Mesenchymal stem cell (in vitro differentiated cells and primary cell): ENCODE data around the gene ARPC4.
A peak's percentile ranks its signal among the peaks of the same experiment; 100 is the strongest.

Source experiments
- DNase-seq: peaks from one replicate; pipeline ENCODE4 v3.0.0-alpha.2; 2013
- H2AFZ ChIP-seq: one replicate; pipeline ENCODE4 v1.6.1; 2013; ENCODE audit warnings: low read depth, mild to moderate bottlenecking, control low read depth, inconsistent platforms, low read length, moderate library complexity
- H2AK5ac ChIP-seq: 2 replicates; pipeline ENCODE4 v1.6.1; 2013; ENCODE audit warnings: low read length, moderate library complexity, mild to moderate bottlenecking, inconsistent platforms; ENCODE audit not compliant: severe bottlenecking
- H2BK120ac ChIP-seq: one replicate; pipeline ENCODE4 v1.6.1; 2013; ENCODE audit warnings: low read depth, mild to moderate bottlenecking, inconsistent platforms, low read length, moderate library complexity
- H2BK12ac ChIP-seq, 2 experiments: one replicate each; pipeline ENCODE4 v1.6.1; 2013; ENCODE audit warnings: inconsistent platforms in 2 of 2, low read length in 2 of 2, mild to moderate bottlenecking in 2 of 2, moderate library complexity in 2 of 2, control low read depth in 1 of 2
- H2BK15ac ChIP-seq: one replicate; pipeline ENCODE4 v1.6.1; 2013; ENCODE audit warnings: mild to moderate bottlenecking, low read depth, inconsistent platforms; ENCODE audit not compliant: poor library complexity, severe bottlenecking
- H2BK5ac ChIP-seq: 2 replicates; pipeline ENCODE4 v1.6.1; 2013; ENCODE audit warnings: low read depth, mild to moderate bottlenecking, low read length, control low read depth, inconsistent platforms; ENCODE audit not compliant: poor library complexity, severe bottlenecking
- H3K14ac ChIP-seq, 2 experiments: one replicate each; pipeline ENCODE4 v1.6.1; 2013; ENCODE audit warnings: inconsistent platforms in 2 of 2, low read length in 2 of 2, control low read depth in 1 of 2, mild to moderate bottlenecking in 1 of 2, moderate library complexity in 1 of 2
- H3K18ac ChIP-seq, 2 experiments: one replicate each; pipeline ENCODE4 v1.6.1; 2013; ENCODE audit warnings: inconsistent platforms in 2 of 2, low read length in 2 of 2, control low read depth in 1 of 2, low read depth in 1 of 2, mild to moderate bottlenecking in 1 of 2
- H3K23ac ChIP-seq, 2 experiments: one replicate each; pipeline ENCODE4 v1.6.1; 2013; ENCODE audit warnings: inconsistent platforms in 2 of 2, low read length in 2 of 2, mild to moderate bottlenecking in 2 of 2, moderate library complexity in 2 of 2, control low read depth in 1 of 2
- H3K27ac ChIP-seq: 2 replicates; pipeline ENCODE4 v1.5.1; 2013; ENCODE audit warnings: mild to moderate bottlenecking, moderate library complexity, low read length, control low read depth, inconsistent platforms; ENCODE audit not compliant: poor library complexity, severe bottlenecking
- H3K27me3 ChIP-seq, 2 experiments: 2 replicates each; pipeline versions ENCODE4 v1.6.1 to v1.7.0; 2013; ENCODE audit warnings: low read length in 2 of 2, mild to moderate bottlenecking in 2 of 2, moderate library complexity in 2 of 2, control low read depth in 1 of 2, inconsistent platforms in 1 of 2; ENCODE audit not compliant: control insufficient read depth in 1 of 2, insufficient read depth in 1 of 2
- H3K36me3 ChIP-seq, 2 experiments: 2 replicates each; pipeline versions ENCODE4 v1.6.1 to v1.7.0; 2013; ENCODE audit warnings: low read length in 2 of 2, control low read depth in 1 of 2, inconsistent platforms in 1 of 2, low read depth in 1 of 2, mild to moderate bottlenecking in 1 of 2; ENCODE audit not compliant: insufficient read depth in 2 of 2, control insufficient read depth in 1 of 2
- H3K4ac ChIP-seq, 2 experiments: one replicate each; pipeline ENCODE4 v1.6.1; 2013; ENCODE audit warnings: inconsistent platforms in 2 of 2, low read length in 2 of 2, mild to moderate bottlenecking in 2 of 2, moderate library complexity in 2 of 2, control low read depth in 1 of 2, low read depth in 1 of 2
- H3K4me1 ChIP-seq: 2 replicates; pipeline ENCODE4 v1.6.1; 2013; ENCODE audit warnings: low read depth, low read length, control low read depth; ENCODE audit not compliant: control insufficient read depth, insufficient read depth
- H3K4me2 ChIP-seq: 2 replicates; pipeline ENCODE4 v1.6.1; 2013; ENCODE audit warnings: low read length, mild to moderate bottlenecking, inconsistent platforms; ENCODE audit not compliant: poor library complexity, severe bottlenecking
- H3K4me3 ChIP-seq, 2 experiments: 2 replicates each; pipeline versions ENCODE4 v1.5.1 to v1.7.0; 2013; ENCODE audit warnings: low read length in 2 of 2, mild to moderate bottlenecking in 2 of 2, control low read depth in 1 of 2, low read depth in 1 of 2; ENCODE audit not compliant: insufficient read depth in 1 of 2
- H3K79me1 ChIP-seq: replicated peaks from 2 replicates; pipeline ENCODE4 v1.6.1; 2013; ENCODE audit warnings: mild to moderate bottlenecking, control low read depth, low read length, inconsistent platforms; ENCODE audit not compliant: poor library complexity, severe bottlenecking
- H3K9ac ChIP-seq: 2 replicates; pipeline ENCODE4 v1.7.0; 2013; ENCODE audit warnings: mild to moderate bottlenecking, low read length, moderate library complexity
- H3K9me3 ChIP-seq: 2 replicates; pipeline ENCODE4 v1.7.0; 2013; ENCODE audit warnings: mild to moderate bottlenecking, low read length; ENCODE audit not compliant: control insufficient read depth
- H4K8ac ChIP-seq: one replicate; pipeline ENCODE4 v1.6.1; 2013; ENCODE audit warnings: inconsistent platforms, mild to moderate bottlenecking, low read length, moderate library complexity
- H4K91ac ChIP-seq: one replicate; pipeline ENCODE4 v1.6.1; 2013; ENCODE audit warnings: mild to moderate bottlenecking, low read length, inconsistent platforms
- WGBS: methylation state at CpG from one replicate; pipeline ENCODE4 v1.1.7; 2013; ENCODE audit warnings: mixed read lengths; 5-methylcytosine and 5-hydroxymethylcytosine counted together

The ARPC4 gene

DNA sequence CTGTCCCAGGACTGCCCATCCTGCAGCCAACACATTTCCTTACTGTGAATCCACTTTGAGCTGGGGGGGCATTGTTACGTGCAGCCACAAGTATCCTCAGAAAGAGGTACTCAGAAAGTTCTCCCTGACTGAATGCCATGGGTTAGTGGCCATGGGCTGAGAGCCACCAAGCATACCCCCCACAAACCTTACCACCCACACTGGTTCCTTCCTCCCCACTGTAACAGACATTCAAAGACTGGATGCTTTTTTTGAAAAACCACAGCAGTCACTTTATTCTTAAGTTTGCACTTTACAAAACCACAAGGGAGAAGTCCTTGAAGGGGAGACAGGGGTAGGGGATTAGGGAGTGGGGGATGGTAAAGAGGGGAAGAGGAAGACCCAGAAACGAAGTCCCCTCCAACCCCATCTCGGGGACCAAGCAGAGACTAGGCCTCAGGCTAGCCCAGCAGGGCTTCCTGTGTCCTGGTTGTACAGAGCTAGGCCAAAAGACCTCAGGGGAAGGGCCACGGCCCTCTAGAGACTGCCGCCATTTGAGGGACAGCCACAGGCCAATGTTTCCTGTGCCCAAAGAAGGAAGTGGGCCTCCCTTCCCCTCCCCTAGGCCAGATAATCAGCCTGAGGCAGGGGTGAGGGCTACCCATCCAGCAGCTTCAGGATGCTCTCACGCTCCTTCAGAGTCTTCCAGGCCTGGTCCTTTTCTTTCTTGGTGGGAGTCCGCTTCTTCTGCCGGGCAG, 13.0 kb upstream of the ARPC4 start:
- Histone ChIP-seq H2BK15ac (no peak overlapping the region), H3K9ac (no peak overlapping the region), H3K27ac (no peak overlapping the region), H3K4me2 (no peak overlapping the region), H3K9me3 (no peaks in the 10 kb centered on the region), H2BK5ac (no peak overlapping the region), H3K36me3 (peaks cover 33 to 49% of the 10 kb centered on the region in 2 experiments), H2AFZ (no peak overlapping the region), H3K18ac (no peak overlapping the region), H3K4me3 (peak overlapping the region in 1 of 2 experiments; percentile 8), H3K4ac (no peak overlapping the region), H4K91ac (no peak overlapping the region), H2BK12ac (no peak overlapping the region), H3K23ac (no peak overlapping the region), H2AK5ac (no peak overlapping the region), H3K4me1 (peaks cover 2% of the 10 kb centered on the region), H2BK120ac (no peak overlapping the region), H3K79me1 (peaks cover 4% of the 10 kb centered on the region), H3K27me3 (no peaks in the 10 kb centered on the region), H4K8ac (no peak overlapping the region), H3K14ac (no peak overlapping the region)
- WGBS: 98% methylated on average over 7 of the region's 8 CpGs
- DNase-seq: no peak

DNA sequence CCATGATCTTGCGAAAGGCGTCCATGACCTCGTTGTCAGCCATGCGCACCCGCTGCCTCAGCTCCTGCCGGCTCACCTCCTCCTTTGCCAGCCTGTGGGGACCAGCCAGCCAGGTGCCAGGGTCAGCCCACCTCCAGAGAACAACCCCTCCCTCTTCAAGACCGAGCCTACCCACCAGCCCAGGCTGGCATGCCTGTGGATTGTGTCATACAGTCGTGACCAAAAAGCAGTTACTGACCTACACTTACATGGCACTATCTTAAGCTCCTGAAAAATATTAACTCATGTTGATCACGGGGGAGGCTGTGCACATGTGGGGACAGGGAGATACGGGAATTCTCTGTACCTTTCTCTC, 12.4 kb upstream of the ARPC4 start:
- H3K79me1 ChIP-seq: peaks cover 6% of the 10 kb centered on the region
- H3K27me3 ChIP-seq: no peaks in the 10 kb centered on the region
- H3K4me2 ChIP-seq: no peak overlapping the region
- WGBS: 97% methylated on average over 9 of the region's 10 CpGs
- H2BK15ac ChIP-seq: no peak overlapping the region
- H2AFZ ChIP-seq: no peak overlapping the region
- H3K27ac ChIP-seq: no peak overlapping the region
- H3K9me3 ChIP-seq: no peaks in the 10 kb centered on the region
- no peak overlapping the region for H4K91ac ChIP-seq
- H3K9ac ChIP-seq: no peak overlapping the region
- no peak overlapping the region for H2BK5ac ChIP-seq
- H3K14ac ChIP-seq: no peak overlapping the region
- H3K4me3 ChIP-seq: peak overlapping the region in 1 of 2 experiments; percentile 8
- H4K8ac ChIP-seq: no peak overlapping the region
- H3K4me1 ChIP-seq: peaks cover 2% of the 10 kb centered on the region
- H3K18ac ChIP-seq: no peak overlapping the region
- no peak overlapping the region for H2AK5ac ChIP-seq
- no peak overlapping the region for H3K23ac ChIP-seq
- no peak overlapping the region for H2BK120ac ChIP-seq
- H3K4ac ChIP-seq: no peak overlapping the region
- H2BK12ac ChIP-seq: no peak overlapping the region
- no peak for DNase-seq
- H3K36me3 ChIP-seq: peaks cover 37 to 54% of the 10 kb centered on the region in 2 experiments

DNA sequence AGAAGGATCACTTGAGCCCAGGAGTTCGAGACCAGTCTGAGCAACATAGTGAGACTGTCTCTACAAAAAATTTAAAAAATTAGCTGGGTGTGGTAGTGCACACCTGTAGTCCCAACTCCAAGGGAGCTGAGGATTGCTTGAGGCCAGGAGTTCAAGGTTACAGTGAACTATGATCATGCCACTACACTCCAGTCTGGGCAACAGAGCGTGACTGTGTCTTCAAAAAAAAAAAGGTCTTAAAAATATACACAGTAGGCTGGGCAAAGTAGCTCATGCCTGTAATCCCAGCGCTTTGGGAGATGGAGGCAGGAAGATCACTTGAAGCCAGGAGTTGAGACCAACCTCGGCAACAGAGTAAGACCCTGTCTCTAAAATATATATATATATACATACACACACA, 12.0 kb upstream of the ARPC4 start:
- H4K8ac ChIP-seq: no peak overlapping the region
- H3K4ac ChIP-seq: no peak overlapping the region
- no peak overlapping the region for H2BK15ac ChIP-seq
- no peak overlapping the region for H3K27ac ChIP-seq
- H3K79me1 ChIP-seq: peaks cover 6% of the 10 kb centered on the region
- no peak overlapping the region for H2BK5ac ChIP-seq
- no peak overlapping the region for H2BK12ac ChIP-seq
- H2AK5ac ChIP-seq: no peak overlapping the region
- H2AFZ ChIP-seq: no peak overlapping the region
- no peaks in the 10 kb centered on the region for H3K9me3 ChIP-seq
- 94% methylated on average over 4 of the region's 4 CpGs for WGBS
- H3K4me2 ChIP-seq: no peak overlapping the region
- H3K18ac ChIP-seq: no peak overlapping the region
- no peak overlapping the region for H3K9ac ChIP-seq
- no peak overlapping the region for H2BK120ac ChIP-seq
- no peaks in the 10 kb centered on the region for H3K27me3 ChIP-seq
- H3K4me1 ChIP-seq: peaks cover 2% of the 10 kb centered on the region
- H3K36me3 ChIP-seq: peaks cover 40 to 58% of the 10 kb centered on the region in 2 experiments
- H3K14ac ChIP-seq: no peak overlapping the region
- H3K23ac ChIP-seq: no peak overlapping the region
- no peak overlapping the region for H4K91ac ChIP-seq
- no peak for DNase-seq
- no peak overlapping the region for H3K4me3 ChIP-seq

DNA sequence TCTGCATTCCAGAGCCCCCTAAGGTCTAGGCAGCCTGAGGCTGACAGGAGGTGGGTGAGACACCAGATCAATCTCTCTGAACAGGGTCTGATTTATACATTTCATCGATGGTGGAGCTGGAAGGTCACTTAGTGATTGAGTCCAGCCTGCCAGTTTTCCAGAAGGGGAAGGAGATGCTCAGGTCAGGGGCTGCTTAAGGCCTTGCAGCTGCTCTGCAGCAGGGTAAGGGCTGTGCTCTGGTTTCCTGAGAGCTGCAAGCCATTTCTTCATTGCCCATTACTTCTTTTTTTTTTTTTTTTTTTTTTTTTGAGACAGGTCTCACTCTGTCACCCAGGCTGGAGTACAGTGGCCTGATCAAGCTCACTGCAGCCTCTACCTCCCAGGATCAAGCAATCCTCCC, 11.3 kb upstream of the ARPC4 start:
- no peak overlapping the region for H2BK15ac ChIP-seq
- H3K27me3 ChIP-seq: no peaks in the 10 kb centered on the region
- no peak overlapping the region for H3K27ac ChIP-seq
- peaks cover 45 to 64% of the 10 kb centered on the region in 2 experiments for H3K36me3 ChIP-seq
- no peak overlapping the region for H3K14ac ChIP-seq
- peaks cover 2% of the 10 kb centered on the region for H3K4me1 ChIP-seq
- H4K91ac ChIP-seq: no peak overlapping the region
- H3K79me1 ChIP-seq: peaks cover 7% of the 10 kb centered on the region
- H2BK120ac ChIP-seq: no peak overlapping the region
- no peak overlapping the region for H3K18ac ChIP-seq
- H3K4me3 ChIP-seq: no peak overlapping the region
- H3K4ac ChIP-seq: no peak overlapping the region
- no peaks in the 10 kb centered on the region for H3K9me3 ChIP-seq
- DNase-seq: no peak
- WGBS: 100% methylated on average over 1 of the region's 1 CpG
- H4K8ac ChIP-seq: no peak overlapping the region
- H3K4me2 ChIP-seq: no peak overlapping the region
- H3K9ac ChIP-seq: no peak overlapping the region
- no peak overlapping the region for H2BK12ac ChIP-seq
- H2AK5ac ChIP-seq: no peak overlapping the region
- no peak overlapping the region for H2BK5ac ChIP-seq
- H3K23ac ChIP-seq: no peak overlapping the region
- H2AFZ ChIP-seq: no peak overlapping the region
